Gastroesophageal sphincter (tissue), 3 donors: ENCODE data around the gene COPZ1.

ENCODE experiments used
- CTCF ChIP-seq, 4 experiments: fragments of 200-600 bp in 2 of 4; fragments of 450-650 bp in 2 of 4; sonication (generic) in 1 of 4; IDR thresholded peaks; one replicate each; pipeline ENCODE4 v1.5.1; 2017 to 2019; ENCODE audit warnings: antibody characterized with exemption in 4 of 4, mild to moderate bottlenecking in 2 of 4, moderate library complexity in 2 of 4
- EP300 ChIP-seq: sonication (generic); formaldehyde crosslinking; IDR thresholded peaks from one replicate; pipeline ENCODE4 v1.6.1; 2017; ENCODE audit warnings: antibody characterized with exemption, mild to moderate bottlenecking
- POLR2A ChIP-seq, 2 donors: fragments of 450-650 bp; IDR thresholded peaks; one replicate each; pipeline ENCODE4 v1.6.1; 2017; ENCODE audit warnings: antibody characterized with exemption in 2 of 2, mild to moderate bottlenecking in 2 of 2, moderate library complexity in 1 of 2

- TF ChIP-seq POLR2A (IDR thresholded peaks at IDR 0.05) (no peak), CTCF (IDR thresholded peaks at IDR 0.05) (no peak), EP300 (no peak)
Measured at GRCh38 chr12:54381136-54381535, 56.2 kb downstream of the COPZ1 start.
